GM12878 (cell line): ENCODE results near the gene RETREG2. TPM values are rescaled to one million over a fixed set of nuclear protein-coding genes. Genes with fewer than 3 reads are reported as not detected.

Source experiments
- ATAC-seq: fragments of 200-7000 bp; cut with Tn5 transposase; 3 replicates; pipeline ENCODE4 v1.9.1; 2020; ENCODE audit warnings: mild to moderate bottlenecking, moderate library complexity
- BruUV-seq: library from RNA; stranded (reverse); fragments of 400-500 nt; replicated peaks from 2 replicates; lab custom pipeline; 2021; lab: Mats Ljungman, UMichigan
- CTCF ChIA-PET: fragments of 300-600 bp; sonication (Branson Sonifier 250); formaldehyde crosslinking; extraction: SDS; loops from one replicate; lab custom pipeline; 2021; ENCODE audit warnings: inconsistent platforms; lab: Yijun Ruan, JAX
- POLR2A ChIA-PET: fragments of 350-600 bp; formaldehyde crosslinking; extraction: SDS; loops from one replicate; lab custom pipeline; 2021; ENCODE audit warnings: inconsistent platforms; lab: Charles Lee
- RAD21 ChIA-PET: fragments of 300-600 bp; sonication (Branson Sonifier 250); formaldehyde crosslinking; loops from one replicate; lab custom pipeline; 2023; ENCODE audit warnings: antibody characterized with exemption; ENCODE audit not compliant: unreplicated experiment; lab: Charles Lee
- SMC1A ChIA-PET: fragments of 300-600 bp; sonication (Branson Sonifier 250); formaldehyde crosslinking; loops from one replicate; lab custom pipeline; 2023; ENCODE audit not compliant: unreplicated experiment, uncharacterized antibody; lab: Charles Lee
- DNase-seq: peaks from one replicate; pipeline ENCODE4 v3.0.0-alpha.2; 2011; ENCODE audit warnings: low read depth, low spot score
- FAIRE-seq: peaks from 3 replicates; lab custom pipeline; 2011; peaks lifted over from hg19 to GRCh38; lab: Jason Lieb, UNC
- H2AFZ ChIP-seq: 2 replicates; pipeline ENCODE4 v1.6.0; 2011; ENCODE audit warnings: low read depth, low read length, control low read depth; ENCODE audit not compliant: control insufficient read depth
- H3K27ac ChIP-seq: 2 replicates; pipeline ENCODE4 v1.5.1; 2011; ENCODE audit warnings: control low read depth; ENCODE audit not compliant: control insufficient read depth, insufficient read depth
- H3K27me3 ChIP-seq, 2 experiments: replicated peaks in 1 of 2; 2 replicates each; pipeline versions ENCODE4 v1.6.0 to v1.6.1; 2011; ENCODE audit warnings: low read length in 1 of 2; ENCODE audit not compliant: control insufficient read depth in 2 of 2, insufficient read depth in 2 of 2
- H3K36me3 ChIP-seq, 2 experiments: 2 replicates each; pipeline ENCODE4 v1.5.1; 2011; ENCODE audit warnings: low read length in 1 of 2; ENCODE audit not compliant: control insufficient read depth in 2 of 2, insufficient read depth in 2 of 2
- H3K4me1 ChIP-seq: 2 replicates; pipeline ENCODE4 v1.6.1; 2011; ENCODE audit warnings: mild to moderate bottlenecking, low read length, moderate library complexity, mixed read lengths; ENCODE audit not compliant: control insufficient read depth, insufficient read depth
- H3K4me2 ChIP-seq: 2 replicates; pipeline ENCODE4 v1.6.0; 2011; ENCODE audit warnings: control low read depth; ENCODE audit not compliant: control insufficient read depth, insufficient read depth
- H3K4me3 ChIP-seq: fragments of 200-600 bp; sonication (generic); 2 replicates; pipeline ENCODE4 v1.5.1; 2016
- H3K79me2 ChIP-seq: 2 replicates; pipeline ENCODE4 v1.6.0; 2011; ENCODE audit warnings: low read length; ENCODE audit not compliant: control insufficient read depth, insufficient read depth
- H3K9ac ChIP-seq: 2 replicates; pipeline ENCODE4 v1.8.0; 2011; ENCODE audit warnings: low read length, control low read depth, mixed read lengths; ENCODE audit not compliant: control insufficient read depth, insufficient read depth
- H3K9me3 ChIP-seq: replicated peaks from 3 replicates; pipeline ENCODE4 v1.5.1; 2011; ENCODE audit warnings: mild to moderate bottlenecking, low read length; ENCODE audit not compliant: control insufficient read depth, insufficient read depth
- H4K20me1 ChIP-seq: 2 replicates; pipeline ENCODE4 v1.6.0; 2011; ENCODE audit not compliant: control insufficient read depth, insufficient read depth
- ATF2 ChIP-seq: IDR thresholded peaks from 2 replicates; pipeline ENCODE4 v1.6.1; 2012; ENCODE audit warnings: low read length, inconsistent platforms
- ATF3 ChIP-seq: IDR thresholded peaks from 2 replicates; pipeline ENCODE4 v1.6.1; 2011; ENCODE audit warnings: low read depth, mild to moderate bottlenecking, low read length, moderate library complexity, borderline replicate concordance; ENCODE audit errors: extremely low read depth
- BCL11A ChIP-seq: IDR thresholded peaks from 2 replicates; pipeline ENCODE4 v1.6.1; 2011; ENCODE audit warnings: low read depth, low read length
- BHLHE40 ChIP-seq, 2 experiments: fragments of 450-650 bp in 1 of 2; IDR thresholded peaks; 2 replicates each; pipeline ENCODE4 v1.6.1; 2011 to 2017; ENCODE audit warnings: low read depth in 2 of 2, borderline replicate concordance in 1 of 2, improper control_type of control experiment in 1 of 2, low read length in 1 of 2, mild to moderate bottlenecking in 1 of 2
- IKZF1 ChIP-seq: fragments of 450-650 bp; conservative IDR thresholded peaks from 2 replicates; pipeline ENCODE4 v1.6.1; 2017; ENCODE audit warnings: antibody characterized with exemption, mild to moderate bottlenecking
- JUND ChIP-seq: IDR thresholded peaks from 2 replicates; pipeline ENCODE4 v1.6.1; 2012; ENCODE audit warnings: low read depth, mild to moderate bottlenecking, low read length, improper control_type of control experiment, moderate library complexity
- MYC ChIP-seq: IDR thresholded peaks from 2 replicates; pipeline ENCODE4 v1.6.1; 2011; ENCODE audit warnings: mild to moderate bottlenecking, low read length, moderate library complexity, inconsistent platforms; ENCODE audit not compliant: insufficient read depth, insufficient replicate concordance, insufficient read length, severe bottlenecking
- NBN ChIP-seq: fragments of 450-650 bp; IDR thresholded peaks from 2 replicates; pipeline ENCODE4 v1.6.1; 2016
- NFXL1 ChIP-seq: fragments of 450-650 bp; IDR thresholded peaks from 2 replicates; pipeline ENCODE4 v1.6.1; 2017; ENCODE audit warnings: antibody characterized with exemption, mild to moderate bottlenecking, borderline replicate concordance
- PML ChIP-seq: IDR thresholded peaks from 2 replicates; pipeline ENCODE4 v1.6.1; 2012; ENCODE audit warnings: low read length, inconsistent platforms
- POLR2AphosphoS5 ChIP-seq: IDR thresholded peaks from 2 replicates; pipeline ENCODE4 v1.6.1; 2011; ENCODE audit warnings: mild to moderate bottlenecking, low read length, inconsistent platforms
- RAD21 ChIP-seq: IDR thresholded peaks from 2 replicates; pipeline ENCODE4 v1.6.1; 2011; ENCODE audit warnings: mild to moderate bottlenecking, low read depth, low read length, moderate library complexity; ENCODE audit not compliant: insufficient read depth
- RFX5 ChIP-seq: IDR thresholded peaks from 2 replicates; pipeline ENCODE4 v1.6.1; 2011; ENCODE audit warnings: low read depth, low read length, improper control_type of control experiment
- SMC3 ChIP-seq: IDR thresholded peaks from 2 replicates; pipeline ENCODE4 v1.6.1; 2011; ENCODE audit warnings: low read length, improper control_type of control experiment, borderline replicate concordance
- SP1 ChIP-seq: IDR thresholded peaks from one replicate; pipeline ENCODE4 v1.6.1; 2011; ENCODE audit warnings: low read depth, low read length
- STAT3 ChIP-seq: IDR thresholded peaks from 2 replicates; pipeline ENCODE4 v1.6.1; 2011; ENCODE audit warnings: low read depth, low read length, improper control_type of control experiment
- TARDBP ChIP-seq: IDR thresholded peaks from 2 replicates; pipeline ENCODE4 v1.6.1; 2016; ENCODE audit warnings: borderline replicate concordance
- ZBTB40 ChIP-seq: fragments of 450-650 bp; IDR thresholded peaks from 2 replicates; pipeline ENCODE4 v1.6.1; 2016; ENCODE audit warnings: mild to moderate bottlenecking, moderate library complexity, borderline replicate concordance
- in situ Hi-C: fragments of 300-500 bp; cut with MboI; formaldehyde crosslinking; loops from 9 replicates; pipeline ENCODE4 v1.14.3; 2018; ENCODE audit warnings: mixed read lengths
- intact Hi-C: fragments of 100-400 bp; cut with micrococcal nuclease; formaldehyde crosslinking; loops from one replicate; pipeline ENCODE4 v1.14.2; 2022; ENCODE audit not compliant: unreplicated experiment
- polyA plus RNA-seq, 11 experiments: library from polyadenylated mRNA; depleted of rRNA in 4 of 11; unstranded in 6 of 11; stranded (reverse) in 5 of 11; fragments of >200 nt; fragmentation: Nextera tagmentation in 4 of 11; fragmentation: Illumina TruSeq in 1 of 11; extraction: Ambion mirVana in 4 of 11; extraction: Trizol in 1 of 11; gene quantifications; 1 replicate in 1 of 11; 2 replicates in 10 of 11; pipeline versions ENCODE4 v1.2.1 to v1.2.3, GENCODE V29; 2011 to 2016; ENCODE audit warnings: inconsistent platforms in 2 of 11, missing spikeins in 2 of 11, low read depth in 1 of 11
- total RNA-seq, 4 experiments: library from RNA; depleted of rRNA in 3 of 4; stranded (reverse); fragments of >200 nt in 3 of 4; fragmentation: Illumina TruSeq in 1 of 4; extraction: Trizol in 1 of 4; gene quantifications; 2 replicates each; pipeline versions ENCODE4 v1.2.1 to v1.2.3, GENCODE V29; 2013 to 2021

RETREG2 gene
- total and polyA plus RNA-seq, 10 of the 15 experiments (the other 5 are each of a cell fraction or from before 2014, with no cell fraction given): 10.1 to 72.0 (median 28.3) TPM

- FAIRE-seq (no peak), ATAC-seq (no peak), DNase-seq (no peak)
- no peak overlapping the region for H2AFZ ChIP-seq
- no peaks in the 10 kb centered on the region for H3K4me1 ChIP-seq
- H3K27me3 ChIP-seq: no peaks in the 10 kb centered on the region
- peaks cover under 1 to 4% of the 10 kb centered on the region in 2 experiments for H3K36me3 ChIP-seq
- no peaks in the 10 kb centered on the region for H4K20me1 ChIP-seq
- no peak overlapping the region for H3K4me2 ChIP-seq
- ChIA-PET RAD21 (no interaction called here), POLR2A (no interaction called here), SMC1A (no interaction called here), CTCF (interaction anchor here (0.9 to 5.4 kb wide), 3 partner anchors 10 to 361 kb away, joined by 3 to 48 read pairs (median 3); no protein-coding TSS in a partner anchor)
- in situ Hi-C loops (no loop called here), intact Hi-C loops (no loop called here)
- H3K79me2 ChIP-seq: no peaks in the 10 kb centered on the region
- no peak overlapping the region for H3K9ac ChIP-seq
- no peak overlapping the region for H3K4me3 ChIP-seq
- H3K9me3 ChIP-seq: no peaks in the 10 kb centered on the region
- BruUV-seq: no TSS peak
- H3K27ac ChIP-seq: no peak overlapping the region
- TF ChIP-seq SMC3 (no peak), ATF3 (no peak), PML (no peak), POLR2AphosphoS5 (no peak), SP1 (no peak), TARDBP (no peak), RFX5 (no peak), NFXL1 (no peak), NBN (no peak), MYC (no peak), ATF2 (no peak), BHLHE40 (IDR thresholded peaks at IDR 0.05; ENCODE audit: borderline replicate concordance in 1 of 2, low read depth in 2 of 2, low read length in 1 of 2) (no peak), JUND (no peak), IKZF1 (no peak), ZBTB40 (no peak), RAD21 (no peak), STAT3 (no peak), BCL11A (no peak)
Measured at GRCh38 chr2:219168932-219169331, 9.1 kb upstream of the RETREG2 start.
